RWPE1 (cell line): ENCODE measurements around the gene TM2D1.

Source experiments
- CTCF ChIA-PET: fragments of 350-600 bp; sonication (Branson Sonifier 250); formaldehyde crosslinking; extraction: SDS; loops from one replicate; lab custom pipeline; 2021; lab: Yijun Ruan, JAX
- POLR2A ChIA-PET: fragments of 400-600 bp; formaldehyde crosslinking; extraction: SDS; loops from one replicate; lab custom pipeline; 2020; ENCODE audit warnings: antibody characterized with exemption; ENCODE audit not compliant: low non-redundant PET; lab: Yijun Ruan, JAX
- DNase-seq: peaks from one replicate; pipeline ENCODE4 v3.0.0; 2012; ENCODE audit warnings: low spot score
- H3K27ac ChIP-seq: fragments of 450-650 bp; 2 replicates; pipeline ENCODE4 v1.5.1; 2017
- CTCF ChIP-seq: fragments of 450-650 bp; conservative IDR thresholded peaks from 2 replicates; pipeline ENCODE4 v1.5.1; 2017; ENCODE audit warnings: low read depth, mild to moderate bottlenecking

TM2D1 gene

GRCh38 chr1:61636376-61636775 lies 88.6 kb downstream of the TM2D1 start:
- TF ChIP-seq CTCF: no peak
- DNase-seq: no peak
- CTCF ChIA-PET: no interaction called here
- POLR2A ChIA-PET: no interaction called here
- no peak overlapping the region for H3K27ac ChIP-seq

GRCh38 chr1:61635557-61635956 lies 89.4 kb downstream of the TM2D1 start:
- no peak for TF ChIP-seq CTCF
- DNase-seq: no peak
- no peak overlapping the region for H3K27ac ChIP-seq
- POLR2A ChIA-PET: interaction anchor here (0.6 kb wide), 1 partner anchor 40 kb away, joined by 4 read pairs; no protein-coding TSS in a partner anchor
- CTCF ChIA-PET: no interaction called here

GRCh38 chr1:61631436-61631835 lies 93.5 kb downstream of the TM2D1 start:
- ChIA-PET CTCF (interaction anchor here (0.6 to 1.3 kb wide), 3 partner anchors 10 to 171 kb away, joined by 3 to 4 read pairs (median 3); no protein-coding TSS in a partner anchor), POLR2A (no interaction called here)
- no peak for TF ChIP-seq CTCF
- H3K27ac ChIP-seq: no peak overlapping the region
- no peak for DNase-seq
